Mammary epithelial cell (primary cell): Measurements from ENCODE around the gene SORBS2.

Source experiments
- CTCF ChIP-seq, 2 donors: IDR thresholded peaks in 1 of 2; conservative IDR thresholded peaks in 1 of 2; 2 replicates each; pipeline ENCODE4 v1.5.1; 2011 to 2012; ENCODE audit warnings: inconsistent platforms in 2 of 2, low read length in 2 of 2, mild to moderate bottlenecking in 2 of 2, control low read depth in 1 of 2, low read depth in 1 of 2; ENCODE audit not compliant: insufficient read depth in 1 of 2; ENCODE audit errors: extremely low read depth in 1 of 2
- EZH2 ChIP-seq: IDR thresholded peaks from 2 replicates; pipeline ENCODE4 v1.6.1; 2012; ENCODE audit warnings: low read length, inconsistent platforms, borderline replicate concordance

- TF ChIP-seq CTCF (conservative IDR thresholded peaks at IDR 0.05 in 1 of 2, IDR thresholded peaks at IDR 0.05 in 1 of 2; ENCODE audit: extremely low read depth in 1 of 2, insufficient read depth in 1 of 2, low read depth in 1 of 2, low read length in 2 of 2) (no peak), EZH2 (no peak)
Observed at GRCh38 chr4:185695743-185696142, 116.3 kb downstream of the SORBS2 start.
